Tibial artery (tissue), 4 donors: Measurements from ENCODE around the gene TSHZ1.

Experiments used
- DNase-seq, 2 donors: peaks; one replicate each; pipeline ENCODE4 v3.0.0-alpha.2; 2019
- H3K27ac ChIP-seq, 2 donors: fragments of 200-600 bp; sonication (generic) in 1 of 2; 1 replicate in 1 of 2; 2 replicates in 1 of 2; pipeline ENCODE4 v1.5.1; 2018 to 2019; ENCODE audit warnings: mild to moderate bottlenecking in 1 of 2
- H3K27me3 ChIP-seq, 2 donors: fragments of 200-600 bp; sonication (generic) in 1 of 2; one replicate each; pipeline versions ENCODE4 v1.5.1 to v1.6.0; 2016 to 2019
- H3K36me3 ChIP-seq, 3 donors: fragments of 200-600 bp; sonication (generic) in 2 of 3; one replicate each; pipeline ENCODE4 v1.5.1; 2016 to 2019; ENCODE audit warnings: mild to moderate bottlenecking in 2 of 3
- H3K4me1 ChIP-seq, 4 donors: fragments of 200-600 bp; sonication (generic) in 2 of 4; 1 replicate in 3 of 4; 2 replicates in 1 of 4; pipeline ENCODE4 v1.5.1; 2016 to 2019
- H3K4me3 ChIP-seq, 2 donors: fragments of 200-600 bp; sonication (generic) in 1 of 2; 1 replicate in 1 of 2; 2 replicates in 1 of 2; pipeline ENCODE4 v1.5.1; 2018 to 2019; ENCODE audit warnings: mild to moderate bottlenecking in 2 of 2
- H3K9me3 ChIP-seq, 3 donors: fragments of 200-600 bp; sonication (generic) in 1 of 3; one replicate each; pipeline ENCODE4 v1.5.1; 2016 to 2019
- intact Hi-C: fragments of 100-400 bp; cut with DNase I; formaldehyde crosslinking; loops from one replicate; pipeline ENCODE4 v1.15.0; 2023; ENCODE audit warnings: low total_unique reads
- TF ChIP-seq, protein P1 (sequence below), 2 experiments: fragments of 200-600 bp in 1 of 2; fragments of 450-650 bp in 1 of 2; IDR thresholded peaks; one replicate each; pipeline ENCODE4 v1.5.1; 2017 to 2019; ENCODE audit warnings: antibody characterized with exemption in 2 of 2, mild to moderate bottlenecking in 1 of 2, moderate library complexity in 1 of 2

The TSHZ1 gene

DNA sequence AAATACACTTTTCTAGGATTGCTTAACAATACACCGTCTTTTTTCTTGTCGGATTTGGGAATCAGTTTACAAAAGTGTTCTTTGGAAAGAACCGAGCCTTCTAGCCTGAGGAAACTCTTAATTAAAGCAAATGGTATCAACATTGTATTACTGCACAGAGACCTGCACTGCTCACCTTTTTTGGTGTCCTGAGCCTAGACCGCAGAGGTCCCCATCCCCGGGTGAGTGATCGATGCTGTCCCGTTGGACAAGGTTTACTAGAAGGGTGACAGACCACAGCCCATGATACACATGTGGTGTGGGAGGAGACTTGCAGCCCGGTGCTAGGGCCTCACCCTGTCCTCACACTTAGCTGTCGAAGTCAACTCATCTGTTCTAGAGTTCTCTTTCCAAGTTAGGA, 55.3 kb downstream of the TSHZ1 start:
- DNase-seq: no peak
- Histone ChIP-seq H3K27ac (no peak overlapping the region), H3K36me3 (no peaks in the 10 kb centered on the region), H3K4me3 (no peak overlapping the region), H3K27me3 (no peaks in the 10 kb centered on the region), H3K9me3 (no peaks in the 10 kb centered on the region), H3K4me1 (no peaks in the 10 kb centered on the region)
- TF ChIP-seq, protein P1, sequence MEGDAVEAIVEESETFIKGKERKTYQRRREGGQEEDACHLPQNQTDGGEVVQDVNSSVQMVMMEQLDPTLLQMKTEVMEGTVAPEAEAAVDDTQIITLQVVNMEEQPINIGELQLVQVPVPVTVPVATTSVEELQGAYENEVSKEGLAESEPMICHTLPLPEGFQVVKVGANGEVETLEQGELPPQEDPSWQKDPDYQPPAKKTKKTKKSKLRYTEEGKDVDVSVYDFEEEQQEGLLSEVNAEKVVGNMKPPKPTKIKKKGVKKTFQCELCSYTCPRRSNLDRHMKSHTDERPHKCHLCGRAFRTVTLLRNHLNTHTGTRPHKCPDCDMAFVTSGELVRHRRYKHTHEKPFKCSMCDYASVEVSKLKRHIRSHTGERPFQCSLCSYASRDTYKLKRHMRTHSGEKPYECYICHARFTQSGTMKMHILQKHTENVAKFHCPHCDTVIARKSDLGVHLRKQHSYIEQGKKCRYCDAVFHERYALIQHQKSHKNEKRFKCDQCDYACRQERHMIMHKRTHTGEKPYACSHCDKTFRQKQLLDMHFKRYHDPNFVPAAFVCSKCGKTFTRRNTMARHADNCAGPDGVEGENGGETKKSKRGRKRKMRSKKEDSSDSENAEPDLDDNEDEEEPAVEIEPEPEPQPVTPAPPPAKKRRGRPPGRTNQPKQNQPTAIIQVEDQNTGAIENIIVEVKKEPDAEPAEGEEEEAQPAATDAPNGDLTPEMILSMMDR (IDR thresholded peaks at IDR 0.05): no peak
- intact Hi-C loops: no loop called here

DNA sequence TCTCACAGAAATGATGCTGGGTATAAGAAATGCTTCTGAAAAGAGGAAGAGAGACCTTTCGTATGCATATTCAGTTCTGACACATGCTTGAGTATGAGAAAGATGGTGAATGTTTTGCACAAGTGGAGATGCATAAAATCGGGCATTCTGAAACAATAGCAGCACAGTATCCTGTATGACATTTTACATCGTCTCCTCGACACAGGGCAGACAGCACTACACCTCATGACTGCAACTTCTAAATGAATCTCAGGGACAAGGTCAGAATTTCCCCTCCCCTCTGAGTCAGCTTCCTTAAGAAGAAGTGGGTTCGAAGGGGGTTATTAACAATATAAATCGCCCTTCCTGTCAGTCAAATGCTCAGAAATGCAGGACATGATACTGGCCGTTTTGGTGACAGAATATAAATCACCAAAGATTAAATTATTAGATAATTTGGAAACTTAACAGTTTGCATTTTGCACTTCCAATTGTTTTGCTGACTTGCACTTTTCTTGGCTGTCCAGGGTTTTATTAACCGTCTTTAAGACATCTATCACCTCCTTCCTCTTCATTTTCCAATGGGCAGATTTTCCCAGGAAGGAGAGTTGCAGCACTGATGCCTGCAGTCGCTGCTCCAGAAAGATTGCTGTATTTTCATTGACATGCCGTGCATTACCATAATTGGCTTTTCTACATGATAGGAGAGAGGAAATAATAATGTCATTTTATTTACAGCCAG, 57.2 kb downstream of the TSHZ1 start:
- no peak for DNase-seq
- H3K36me3 ChIP-seq: no peaks in the 10 kb centered on the region
- TF ChIP-seq, protein P1 (IDR thresholded peaks at IDR 0.05): no peak
- no peak overlapping the region for H3K4me3 ChIP-seq
- no peaks in the 10 kb centered on the region for H3K9me3 ChIP-seq
- H3K27me3 ChIP-seq: no peaks in the 10 kb centered on the region
- H3K27ac ChIP-seq: no peak overlapping the region
- no peaks in the 10 kb centered on the region for H3K4me1 ChIP-seq
- intact Hi-C loops: no loop called here

DNA sequence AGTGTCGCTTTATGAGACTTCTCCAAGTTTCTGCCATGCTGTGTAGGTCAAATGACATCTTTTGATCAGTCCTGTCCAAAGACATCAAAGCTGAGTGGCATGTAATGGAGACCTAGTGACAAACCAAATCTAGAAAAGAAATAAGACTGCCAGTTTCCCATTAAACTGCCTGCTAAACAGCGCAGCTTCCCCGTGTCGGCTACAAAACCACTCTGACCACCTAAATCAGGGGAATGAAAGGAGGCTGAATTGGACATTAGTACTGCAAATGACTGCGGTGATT, 57.7 kb downstream of the TSHZ1 start:
- intact Hi-C loops: no loop called here
- Histone ChIP-seq H3K27me3 (no peaks in the 10 kb centered on the region), H3K4me1 (no peaks in the 10 kb centered on the region), H3K9me3 (no peaks in the 10 kb centered on the region), H3K27ac (no peak overlapping the region), H3K36me3 (no peaks in the 10 kb centered on the region), H3K4me3 (no peak overlapping the region)
- no peak for DNase-seq
- TF ChIP-seq, protein P1 (IDR thresholded peaks at IDR 0.05): no peak

DNA sequence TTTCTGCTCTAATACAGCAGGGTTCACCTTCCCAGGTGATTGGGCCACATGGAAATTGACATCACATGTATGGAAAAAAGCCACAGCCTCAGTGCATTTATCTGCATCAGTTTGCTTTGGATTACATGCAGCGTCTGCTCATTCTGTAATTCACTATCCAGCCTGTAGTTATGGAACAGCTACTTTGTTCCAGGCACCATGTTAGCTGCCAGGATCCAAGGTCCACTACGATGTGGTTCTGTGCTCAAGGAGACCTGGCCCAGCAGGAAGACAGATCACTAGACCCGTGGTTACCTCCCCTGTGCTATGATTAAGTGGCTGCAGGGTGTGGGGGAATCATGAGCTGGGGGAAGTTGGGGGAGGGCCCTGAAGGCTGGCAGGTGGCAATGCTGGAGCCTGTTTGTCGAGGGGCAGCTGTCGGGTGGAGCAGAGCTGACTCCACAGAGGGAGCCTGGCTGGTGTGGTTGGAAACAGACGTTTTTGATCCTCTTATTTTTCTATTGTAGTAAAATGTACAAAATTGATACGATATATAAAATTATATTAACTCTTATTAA, 58.6 kb downstream of the TSHZ1 start:
- no peaks in the 10 kb centered on the region for H3K27me3 ChIP-seq
- H3K27ac ChIP-seq: no peak overlapping the region
- no peak for DNase-seq
- no peaks in the 10 kb centered on the region for H3K4me1 ChIP-seq
- no peaks in the 10 kb centered on the region for H3K9me3 ChIP-seq
- no peak overlapping the region for H3K4me3 ChIP-seq
- intact Hi-C loops: no loop called here
- TF ChIP-seq, protein P1 (IDR thresholded peaks at IDR 0.05): no peak
- no peaks in the 10 kb centered on the region for H3K36me3 ChIP-seq

DNA sequence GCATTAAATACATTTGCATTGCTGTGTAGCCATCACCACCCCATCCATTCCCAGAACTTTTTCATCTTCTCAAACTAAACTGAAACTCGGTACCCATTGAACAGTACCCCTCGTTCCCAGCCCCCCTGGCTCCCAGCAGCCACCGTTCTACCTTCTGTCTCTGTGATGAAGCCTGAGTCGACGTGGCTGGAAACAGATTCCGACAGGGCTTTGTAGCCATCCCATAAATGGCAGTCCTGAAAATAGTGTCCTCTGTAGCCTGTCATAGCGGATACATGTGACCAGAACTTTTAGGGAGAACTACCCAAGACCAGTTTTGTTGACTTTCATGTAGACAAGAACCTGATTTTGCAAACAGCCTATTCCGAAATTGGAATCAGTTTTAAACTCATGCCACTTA, 59.1 kb downstream of the TSHZ1 start:
- no peaks in the 10 kb centered on the region for H3K9me3 ChIP-seq
- H3K27ac ChIP-seq: no peak overlapping the region
- H3K27me3 ChIP-seq: no peaks in the 10 kb centered on the region
- intact Hi-C loops: no loop called here
- H3K4me3 ChIP-seq: no peak overlapping the region
- H3K36me3 ChIP-seq: no peaks in the 10 kb centered on the region
- H3K4me1 ChIP-seq: no peaks in the 10 kb centered on the region
- TF ChIP-seq, protein P1 (IDR thresholded peaks at IDR 0.05): no peak
- no peak for DNase-seq

DNA sequence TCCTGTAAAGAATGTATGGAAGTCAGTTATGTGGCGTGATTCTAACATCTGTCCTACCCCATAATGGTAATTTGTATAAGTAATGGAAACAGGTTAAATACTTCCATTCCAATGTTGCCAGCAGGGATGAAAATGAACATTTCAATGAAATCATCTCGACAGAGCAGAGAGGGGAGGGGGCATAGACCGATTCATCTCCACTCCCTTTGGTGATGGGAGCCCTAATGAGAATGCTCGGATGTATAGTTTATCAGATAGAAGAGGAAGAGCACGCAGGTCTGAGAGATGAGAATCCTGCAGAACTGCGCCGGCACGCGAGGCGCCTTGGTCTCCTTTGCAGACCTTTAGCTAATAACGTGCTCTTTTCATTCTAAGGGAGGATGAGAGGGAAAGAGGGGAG, 61.4 kb downstream of the TSHZ1 start:
- Histone ChIP-seq H3K27me3 (no peaks in the 10 kb centered on the region), H3K27ac (no peak overlapping the region), H3K4me3 (no peak overlapping the region), H3K4me1 (no peaks in the 10 kb centered on the region), H3K36me3 (no peaks in the 10 kb centered on the region), H3K9me3 (no peaks in the 10 kb centered on the region)
- intact Hi-C loops: no loop called here
- TF ChIP-seq, protein P1 (IDR thresholded peaks at IDR 0.05): no peak
- DNase-seq: no peak
